ENCODE results near the gene SYT13.
"Not testable (repeated sequence)": the region's sequence is repeated elsewhere in the genome, so short reads cannot be mapped to it uniquely, and the experiment has no call there.

DNA sequence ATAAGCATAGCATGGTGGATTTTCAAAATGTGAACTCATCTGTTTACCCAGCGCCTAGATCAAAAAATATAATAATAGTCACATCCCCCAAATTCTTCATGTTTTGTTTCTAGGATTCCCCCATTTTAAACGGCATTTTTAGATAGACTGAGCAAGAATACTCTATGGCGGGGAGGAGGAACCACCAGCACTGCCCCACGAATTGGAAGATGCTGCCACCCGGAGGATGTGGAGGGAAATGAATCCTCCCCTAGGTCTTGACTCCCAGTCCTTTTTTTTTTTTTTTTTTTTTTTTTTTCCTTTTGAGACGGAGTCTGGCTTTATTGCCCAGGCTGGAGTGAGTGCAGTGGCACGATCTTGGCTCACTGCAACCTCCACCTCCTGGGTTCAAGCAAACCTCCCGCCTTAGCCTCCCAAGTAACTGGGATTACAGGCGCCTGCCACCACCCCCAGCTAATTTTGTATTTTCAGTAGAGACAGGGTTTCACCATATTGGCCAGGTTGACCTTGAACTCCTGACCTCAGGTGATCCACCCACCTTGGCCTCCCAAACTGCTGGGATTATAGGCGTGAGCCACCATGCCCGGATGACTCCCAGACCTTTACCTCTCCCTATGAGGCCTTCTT lies 7.5 kb upstream of the SYT13 start:
- TF ChIP-seq, protein P1, sequence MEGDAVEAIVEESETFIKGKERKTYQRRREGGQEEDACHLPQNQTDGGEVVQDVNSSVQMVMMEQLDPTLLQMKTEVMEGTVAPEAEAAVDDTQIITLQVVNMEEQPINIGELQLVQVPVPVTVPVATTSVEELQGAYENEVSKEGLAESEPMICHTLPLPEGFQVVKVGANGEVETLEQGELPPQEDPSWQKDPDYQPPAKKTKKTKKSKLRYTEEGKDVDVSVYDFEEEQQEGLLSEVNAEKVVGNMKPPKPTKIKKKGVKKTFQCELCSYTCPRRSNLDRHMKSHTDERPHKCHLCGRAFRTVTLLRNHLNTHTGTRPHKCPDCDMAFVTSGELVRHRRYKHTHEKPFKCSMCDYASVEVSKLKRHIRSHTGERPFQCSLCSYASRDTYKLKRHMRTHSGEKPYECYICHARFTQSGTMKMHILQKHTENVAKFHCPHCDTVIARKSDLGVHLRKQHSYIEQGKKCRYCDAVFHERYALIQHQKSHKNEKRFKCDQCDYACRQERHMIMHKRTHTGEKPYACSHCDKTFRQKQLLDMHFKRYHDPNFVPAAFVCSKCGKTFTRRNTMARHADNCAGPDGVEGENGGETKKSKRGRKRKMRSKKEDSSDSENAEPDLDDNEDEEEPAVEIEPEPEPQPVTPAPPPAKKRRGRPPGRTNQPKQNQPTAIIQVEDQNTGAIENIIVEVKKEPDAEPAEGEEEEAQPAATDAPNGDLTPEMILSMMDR (IDR thresholded peaks at IDR 0.05 in 2 of 3, conservative IDR thresholded peaks at IDR 0.05 in 1 of 3; ENCODE audit: borderline replicate concordance in 1 of 3, insufficient read depth in 1 of 3, low read depth in 2 of 3, low read length in 2 of 3) = peak; percentile 64 to 83 (median 67)
- TF ChIP-seq SIN3A (IDR thresholded peaks at IDR 0.05; ENCODE audit: low read depth); ZFX (IDR thresholded peaks at IDR 0.05); POLR2A (IDR thresholded peaks at IDR 0.05; ENCODE audit: borderline replicate concordance, extremely low read depth, insufficient read depth, insufficient read length); FOSL1 (IDR thresholded peaks at IDR 0.05; ENCODE audit: low read depth); POLR2AphosphoS5 (IDR thresholded peaks at IDR 0.05; ENCODE audit: low read depth, low read length); SP1 (IDR thresholded peaks at IDR 0.05; ENCODE audit: low read depth): not testable (repeated sequence)
- TF ChIP-seq, protein P2, sequence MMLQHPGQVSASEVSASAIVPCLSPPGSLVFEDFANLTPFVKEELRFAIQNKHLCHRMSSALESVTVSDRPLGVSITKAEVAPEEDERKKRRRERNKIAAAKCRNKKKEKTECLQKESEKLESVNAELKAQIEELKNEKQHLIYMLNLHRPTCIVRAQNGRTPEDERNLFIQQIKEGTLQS (IDR thresholded peaks at IDR 0.05) = not testable (repeated sequence)
- TF ChIP-seq, protein P3, sequence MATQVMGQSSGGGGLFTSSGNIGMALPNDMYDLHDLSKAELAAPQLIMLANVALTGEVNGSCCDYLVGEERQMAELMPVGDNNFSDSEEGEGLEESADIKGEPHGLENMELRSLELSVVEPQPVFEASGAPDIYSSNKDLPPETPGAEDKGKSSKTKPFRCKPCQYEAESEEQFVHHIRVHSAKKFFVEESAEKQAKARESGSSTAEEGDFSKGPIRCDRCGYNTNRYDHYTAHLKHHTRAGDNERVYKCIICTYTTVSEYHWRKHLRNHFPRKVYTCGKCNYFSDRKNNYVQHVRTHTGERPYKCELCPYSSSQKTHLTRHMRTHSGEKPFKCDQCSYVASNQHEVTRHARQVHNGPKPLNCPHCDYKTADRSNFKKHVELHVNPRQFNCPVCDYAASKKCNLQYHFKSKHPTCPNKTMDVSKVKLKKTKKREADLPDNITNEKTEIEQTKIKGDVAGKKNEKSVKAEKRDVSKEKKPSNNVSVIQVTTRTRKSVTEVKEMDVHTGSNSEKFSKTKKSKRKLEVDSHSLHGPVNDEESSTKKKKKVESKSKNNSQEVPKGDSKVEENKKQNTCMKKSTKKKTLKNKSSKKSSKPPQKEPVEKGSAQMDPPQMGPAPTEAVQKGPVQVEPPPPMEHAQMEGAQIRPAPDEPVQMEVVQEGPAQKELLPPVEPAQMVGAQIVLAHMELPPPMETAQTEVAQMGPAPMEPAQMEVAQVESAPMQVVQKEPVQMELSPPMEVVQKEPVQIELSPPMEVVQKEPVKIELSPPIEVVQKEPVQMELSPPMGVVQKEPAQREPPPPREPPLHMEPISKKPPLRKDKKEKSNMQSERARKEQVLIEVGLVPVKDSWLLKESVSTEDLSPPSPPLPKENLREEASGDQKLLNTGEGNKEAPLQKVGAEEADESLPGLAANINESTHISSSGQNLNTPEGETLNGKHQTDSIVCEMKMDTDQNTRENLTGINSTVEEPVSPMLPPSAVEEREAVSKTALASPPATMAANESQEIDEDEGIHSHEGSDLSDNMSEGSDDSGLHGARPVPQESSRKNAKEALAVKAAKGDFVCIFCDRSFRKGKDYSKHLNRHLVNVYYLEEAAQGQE (IDR thresholded peaks at IDR 0.05; ENCODE audit: low read depth) = not testable (repeated sequence)
- peak; percentile 87 for TF ChIP-seq RAD21 (IDR thresholded peaks at IDR 0.05; ENCODE audit: low read depth)
- TF ChIP-seq, protein P4, sequence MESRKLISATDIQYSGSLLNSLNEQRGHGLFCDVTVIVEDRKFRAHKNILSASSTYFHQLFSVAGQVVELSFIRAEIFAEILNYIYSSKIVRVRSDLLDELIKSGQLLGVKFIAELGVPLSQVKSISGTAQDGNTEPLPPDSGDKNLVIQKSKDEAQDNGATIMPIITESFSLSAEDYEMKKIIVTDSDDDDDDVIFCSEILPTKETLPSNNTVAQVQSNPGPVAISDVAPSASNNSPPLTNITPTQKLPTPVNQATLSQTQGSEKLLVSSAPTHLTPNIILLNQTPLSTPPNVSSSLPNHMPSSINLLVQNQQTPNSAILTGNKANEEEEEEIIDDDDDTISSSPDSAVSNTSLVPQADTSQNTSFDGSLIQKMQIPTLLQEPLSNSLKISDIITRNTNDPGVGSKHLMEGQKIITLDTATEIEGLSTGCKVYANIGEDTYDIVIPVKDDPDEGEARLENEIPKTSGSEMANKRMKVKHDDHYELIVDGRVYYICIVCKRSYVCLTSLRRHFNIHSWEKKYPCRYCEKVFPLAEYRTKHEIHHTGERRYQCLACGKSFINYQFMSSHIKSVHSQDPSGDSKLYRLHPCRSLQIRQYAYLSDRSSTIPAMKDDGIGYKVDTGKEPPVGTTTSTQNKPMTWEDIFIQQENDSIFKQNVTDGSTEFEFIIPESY (IDR thresholded peaks at IDR 0.05; ENCODE audit: extremely low read depth, insufficient replicate concordance, low read length) = not testable (repeated sequence)
